Omental fat pad (tissue), 4 donors: ENCODE results near the gene GCLM. TPM values are rescaled to one million over a fixed set of nuclear protein-coding genes. Genes with fewer than 3 reads are reported as not detected.
"Not testable (repeated sequence)": the region's sequence is repeated elsewhere in the genome, so short reads cannot be mapped to it uniquely, and the experiment has no call there.

Experiments used
- ATAC-seq: fragments of 150-250 bp; one replicate; pipeline ENCODE4 v1.9.1; 2016; ENCODE audit warnings: mild to moderate bottlenecking, moderate library complexity; ENCODE audit not compliant: low FRiP score
- DNase-seq: peaks from one replicate; pipeline ENCODE4 v3.0.0-alpha.2; 2019; ENCODE audit warnings: low spot score
- CTCF ChIP-seq, 3 donors: fragments of 450-650 bp; IDR thresholded peaks; one replicate each; pipeline ENCODE4 v1.5.1; 2016 to 2017; ENCODE audit warnings: antibody characterized with exemption in 3 of 3, mild to moderate bottlenecking in 3 of 3, moderate library complexity in 2 of 3
- total RNA-seq, 4 donors: library from RNA; depleted of rRNA; stranded (reverse); fragments of >200 nt; gene quantifications; one replicate each; pipeline ENCODE4 v1.1.0, GENCODE V29; 2016

GCLM gene
- total RNA-seq, 4 donors from 2014 or later: 16.7 to 43.2 (median 27.7) TPM

- ATAC-seq (no peak), DNase-seq (no peak)
- no peak for TF ChIP-seq CTCF (IDR thresholded peaks at IDR 0.05)
Observed at GRCh38 chr1:93874025-93874651, 35.1 kb downstream of the GCLM start.

- ATAC-seq: no peak
- TF ChIP-seq CTCF (IDR thresholded peaks at IDR 0.05): no peak
- DNase-seq: no peak
Observed at GRCh38 chr1:93871366-93871765, 37.9 kb downstream of the GCLM start.

- DNase-seq (no peak), ATAC-seq (no peak)
- no peak for TF ChIP-seq CTCF (IDR thresholded peaks at IDR 0.05)
Observed at GRCh38 chr1:93869653-93870052, 39.6 kb downstream of the GCLM start.

GRCh38 chr1:93868492-93868891 lies 40.7 kb downstream of the GCLM start:
- ATAC-seq, DNase-seq: not testable (repeated sequence)

GRCh38 chr1:93865253-93865652 lies 44.0 kb downstream of the GCLM start:
- ATAC-seq (no peak), DNase-seq (no peak)
- no peak for TF ChIP-seq CTCF (IDR thresholded peaks at IDR 0.05)

- no peak for ATAC-seq
- DNase-seq: no peak
- TF ChIP-seq CTCF (IDR thresholded peaks at IDR 0.05): no peak
Observed at GRCh38 chr1:93864175-93864574, 45.1 kb downstream of the GCLM start.

GRCh38 chr1:93857653-93858052 lies 51.6 kb downstream of the GCLM start:
- not testable (repeated sequence) for ATAC-seq, DNase-seq

GRCh38 chr1:93855983-93856382 lies 53.2 kb downstream of the GCLM start:
- not testable (repeated sequence) for ATAC-seq, DNase-seq

- no peak for DNase-seq
Observed at GRCh38 chr1:93853940-93854339, 55.3 kb downstream of the GCLM start.

More at GRCh38 chr1:93853940-93854339, 55.3 kb downstream of the GCLM start:
- no peak for ATAC-seq
- no peak for TF ChIP-seq CTCF (IDR thresholded peaks at IDR 0.05)
